HG03432 (cell line): ENCODE measurements around the gene OVOL3.
"Not testable (repeated sequence)": the region's sequence is repeated elsewhere in the genome, so short reads cannot be mapped to it uniquely, and the experiment has no call there.

Experiments used
- ATAC-seq: cut with Tn5 transposase; IDR thresholded peaks from one replicate; pipeline ENCODE4 v1.9.1; 2021; ENCODE audit warnings: mild to moderate bottlenecking, moderate library complexity; ENCODE audit not compliant: unreplicated experiment

Gene OVOL3

DNA sequence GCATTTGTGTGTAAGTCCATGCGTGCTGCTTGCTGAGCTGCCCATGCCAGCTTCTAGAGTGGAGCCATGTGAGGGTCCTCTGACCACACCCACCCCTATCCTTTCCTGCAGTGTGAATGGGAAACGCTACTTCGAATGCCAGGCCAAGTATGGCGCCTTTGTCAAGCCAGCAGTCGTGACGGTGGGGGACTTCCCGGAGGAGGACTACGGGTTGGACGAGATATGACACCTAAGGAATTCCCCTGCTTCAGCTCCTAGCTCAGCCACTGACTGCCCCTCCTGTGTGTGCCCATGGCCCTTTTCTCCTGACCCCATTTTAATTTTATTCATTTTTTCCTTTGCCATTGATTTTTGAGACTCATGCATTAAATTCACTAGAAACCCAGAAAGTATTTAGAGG is 14.6 kb downstream of the OVOL3 start:
- ATAC-seq, result no peak

DNA sequence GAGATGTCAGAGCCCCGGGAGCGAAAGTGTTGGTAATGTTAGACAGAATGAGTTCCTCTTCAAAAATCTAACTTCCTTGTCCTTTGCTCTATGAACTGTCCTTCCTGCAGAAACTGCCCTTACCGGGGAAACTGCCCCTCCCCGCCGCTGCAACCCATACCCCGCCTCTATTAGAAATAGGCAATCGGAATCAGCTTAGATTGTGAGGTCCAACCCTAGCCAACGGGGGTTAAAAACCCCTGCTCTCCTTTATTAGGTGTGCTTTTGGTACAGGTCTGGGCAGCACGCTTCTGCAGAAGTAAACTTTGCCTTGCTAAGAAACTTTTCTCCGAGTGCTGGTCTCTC is 17.4 kb downstream of the OVOL3 start:
- no peak for ATAC-seq

DNA sequence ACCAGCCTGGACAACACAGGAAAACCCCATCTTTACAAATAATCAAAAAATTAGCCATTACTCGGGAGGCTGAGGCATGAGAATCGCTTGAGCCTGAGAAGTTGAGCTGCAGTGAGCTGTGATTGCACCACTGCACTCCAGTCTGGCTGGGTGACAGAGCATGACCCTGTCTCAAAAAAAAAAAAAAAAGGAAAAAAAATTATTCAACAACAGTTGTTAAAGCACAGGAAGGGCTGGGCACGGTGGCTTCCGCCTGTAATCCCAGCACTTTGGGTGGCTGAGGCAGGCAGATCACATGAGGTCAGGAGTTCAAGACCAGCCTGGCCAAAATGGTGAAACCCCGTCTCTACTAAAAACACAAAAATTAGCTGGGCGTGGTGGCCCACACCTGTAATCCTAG is 20.3 kb downstream of the OVOL3 start:
- not testable (repeated sequence) for ATAC-seq

DNA sequence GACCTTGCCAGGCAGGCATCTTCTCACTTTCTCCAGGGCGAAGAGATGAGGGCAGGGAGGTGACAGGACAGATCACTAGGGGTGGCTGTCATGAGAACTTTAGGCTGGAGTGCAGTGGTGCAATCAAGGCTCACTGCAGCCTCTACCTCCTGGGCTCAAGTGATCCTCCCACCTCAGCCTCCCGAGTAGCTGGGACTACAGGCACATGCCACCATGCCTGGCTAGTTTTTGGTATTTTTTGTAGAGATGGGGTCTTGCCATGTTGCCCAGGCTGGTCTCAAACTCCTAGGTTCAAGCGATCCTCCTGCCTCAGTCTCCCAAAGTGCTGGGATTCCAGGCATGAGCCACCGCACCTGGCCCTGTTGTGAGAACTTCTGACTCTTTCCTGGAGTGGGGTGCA is 23.9 kb downstream of the OVOL3 start:
- not testable (repeated sequence) for ATAC-seq

DNA sequence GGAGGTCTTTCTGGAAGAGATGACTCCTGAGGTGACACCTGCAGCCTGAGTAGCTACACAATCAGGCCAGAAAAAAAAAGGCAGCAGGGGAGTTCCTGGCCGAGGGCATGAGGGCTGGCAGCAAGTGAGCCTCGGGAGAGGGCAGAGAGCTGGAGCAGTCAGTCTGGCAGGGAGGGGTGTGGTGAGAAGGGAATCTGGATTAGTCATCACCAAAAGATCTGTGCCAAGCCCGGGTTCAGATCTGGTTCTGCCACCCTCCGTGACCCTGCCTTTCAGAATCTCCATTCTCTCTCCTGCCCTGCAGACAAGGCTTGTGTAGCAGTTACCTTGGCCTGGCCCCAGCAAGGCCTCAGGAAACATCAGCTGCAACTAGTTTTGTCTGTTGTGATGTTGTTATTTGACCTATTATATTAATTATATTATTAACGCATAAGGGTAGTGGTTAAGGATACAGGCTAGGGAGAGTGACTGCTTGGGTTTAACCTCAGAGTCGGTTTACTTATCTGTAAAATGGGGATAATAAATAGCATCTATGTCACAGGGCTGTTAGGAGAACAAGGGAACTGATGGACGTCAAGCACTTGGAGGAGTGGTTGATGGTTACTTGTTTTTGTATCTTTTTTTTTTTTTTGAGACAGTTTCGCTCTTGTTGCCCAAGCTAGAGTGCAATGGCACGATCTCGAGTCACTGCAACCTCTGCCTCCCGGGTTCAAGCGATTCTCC is 26.2 kb downstream of the OVOL3 start:
- no peak for ATAC-seq

DNA sequence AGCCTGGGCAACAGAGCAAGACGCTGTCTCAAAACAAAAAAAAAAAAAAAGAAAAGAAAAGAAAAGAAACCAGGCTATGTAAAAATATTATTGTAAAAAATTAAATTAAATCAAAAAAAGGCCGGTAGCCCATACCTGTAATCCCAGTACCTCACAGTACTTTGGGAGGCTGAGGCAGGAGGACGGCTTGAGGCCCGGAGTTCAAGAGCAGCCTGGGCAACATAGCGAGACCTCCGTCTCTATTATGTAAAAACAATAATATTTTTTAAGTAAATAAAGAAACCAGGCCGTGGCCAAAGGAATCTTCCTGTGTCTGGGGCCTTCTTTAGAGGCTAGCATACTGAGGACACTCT is 28.2 kb downstream of the OVOL3 start:
- no peak for ATAC-seq

DNA sequence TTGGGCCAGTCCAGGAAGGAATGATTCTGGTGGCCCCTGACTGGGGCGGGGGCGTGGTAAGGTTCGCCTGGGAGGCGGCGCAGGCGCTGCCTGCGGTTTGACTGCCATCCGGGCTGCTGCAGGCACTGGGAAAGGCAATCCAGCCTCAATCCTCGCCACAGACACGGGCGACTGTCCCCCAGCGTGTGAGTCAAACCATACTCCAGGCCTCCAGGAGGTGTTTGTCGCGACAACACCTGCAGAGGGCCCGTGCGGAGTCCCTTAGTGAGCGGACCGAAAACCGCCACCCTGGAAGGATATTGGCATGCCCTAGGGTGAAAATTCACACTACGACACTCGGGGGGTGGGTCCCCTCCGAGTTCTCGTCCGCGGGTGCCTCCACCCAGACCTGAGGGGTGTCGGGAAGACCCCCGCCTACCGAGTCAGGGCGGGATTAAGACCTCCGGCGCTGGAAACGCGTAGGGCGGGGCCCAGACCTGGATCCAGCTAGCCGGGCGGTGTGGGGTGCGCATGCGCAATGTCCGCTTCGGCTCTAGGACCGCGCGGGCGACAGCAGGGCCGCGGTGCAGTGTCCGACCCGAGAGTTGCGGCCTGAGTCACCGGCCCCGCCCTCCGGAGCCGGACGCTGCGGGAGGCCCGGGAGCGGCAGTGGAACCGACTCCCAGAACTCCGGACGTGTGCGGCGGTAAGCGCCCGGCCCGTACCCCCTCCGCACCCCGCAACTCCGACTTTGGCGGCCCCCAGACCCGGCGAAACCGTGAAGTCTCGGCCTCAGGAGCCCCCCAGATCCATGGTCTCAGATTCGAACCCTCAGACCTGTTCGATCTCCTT is 28.7 kb downstream of the OVOL3 start, which contains the start of gene CAPNS1:
Gene CAPNS1, plus strand, starts transcription at position 594 of the 831 bp plus-strand sequence. CDS start 946 bp downstream, outside the sequence.
- peak; percentile 81 for ATAC-seq

DNA sequence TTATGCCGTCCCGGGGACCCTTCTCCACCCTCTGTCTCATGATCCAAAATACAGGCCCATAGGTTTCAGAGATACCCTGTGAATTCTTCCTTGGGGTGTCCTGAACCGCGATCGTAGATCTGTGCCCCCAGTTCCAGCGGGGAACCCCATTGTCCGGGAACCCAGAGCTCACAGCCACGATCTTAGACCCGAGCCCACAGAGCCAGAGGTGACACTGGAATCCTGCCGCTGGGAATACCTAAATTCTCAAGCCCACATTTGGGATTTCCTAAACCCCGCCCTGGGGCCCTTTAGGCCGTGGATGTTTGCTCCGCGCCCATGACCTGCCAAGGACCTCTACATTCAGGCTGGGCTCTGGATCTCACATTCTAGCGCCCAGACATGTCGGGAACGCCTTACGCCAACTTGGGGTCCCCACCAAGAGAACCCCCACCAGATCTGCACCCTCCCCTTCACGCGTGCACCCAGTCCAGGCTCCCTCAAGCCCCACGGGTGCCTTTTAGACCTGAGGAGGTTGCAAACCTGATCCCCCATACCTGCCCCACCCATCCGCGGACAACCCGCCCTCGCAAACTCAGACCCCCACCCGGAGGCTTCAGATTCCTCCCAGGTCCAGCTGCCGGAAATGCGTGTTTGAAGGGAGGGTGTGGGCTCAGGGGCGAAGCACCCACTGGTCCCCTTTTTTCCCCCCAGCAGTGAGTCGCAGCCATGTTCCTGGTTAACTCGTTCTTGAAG is 29.5 kb downstream of the OVOL3 start:
- ATAC-seq, result peak; percentile 9

DNA sequence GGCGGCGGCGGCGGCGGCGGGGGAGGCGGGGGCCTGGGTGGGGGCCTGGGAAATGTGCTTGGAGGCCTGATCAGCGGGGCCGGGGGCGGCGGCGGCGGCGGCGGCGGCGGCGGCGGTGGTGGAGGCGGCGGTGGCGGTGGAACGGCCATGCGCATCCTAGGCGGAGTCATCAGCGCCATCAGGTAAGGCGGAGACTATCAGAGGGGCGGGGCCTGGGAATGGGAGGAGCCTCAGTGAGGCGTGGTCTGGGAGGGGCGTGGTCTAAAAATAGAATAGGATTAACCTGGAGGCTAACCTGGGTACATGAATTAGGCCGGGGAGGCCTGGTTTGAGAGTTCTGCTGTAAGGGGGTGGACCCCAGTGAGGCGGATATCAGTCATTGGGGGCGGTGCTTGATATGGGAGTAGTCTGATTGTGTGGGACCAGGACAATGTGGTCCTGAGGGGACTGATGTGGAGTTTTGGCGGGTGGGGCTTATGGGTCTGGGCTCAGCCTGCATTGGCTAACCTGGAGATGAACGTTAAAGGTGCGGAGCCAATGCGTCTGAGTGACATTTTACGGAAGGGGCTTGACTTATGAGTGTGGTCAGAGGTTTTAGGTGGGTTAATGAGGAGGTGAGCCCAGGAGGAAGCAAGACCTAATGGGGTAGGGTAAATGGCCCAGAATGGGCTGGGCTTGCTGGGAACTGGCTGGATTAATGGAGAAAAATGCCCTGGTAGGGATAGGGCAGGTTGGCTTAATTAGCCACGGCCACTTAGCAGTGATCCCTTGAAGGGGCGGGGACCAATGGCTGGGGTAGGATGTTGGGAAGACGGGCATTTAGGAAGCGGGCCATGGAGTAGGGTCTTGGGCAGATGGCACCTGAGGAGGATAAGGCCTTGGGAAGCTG is 30.3 kb downstream of the OVOL3 start:
- peak; percentile 52 for ATAC-seq

DNA sequence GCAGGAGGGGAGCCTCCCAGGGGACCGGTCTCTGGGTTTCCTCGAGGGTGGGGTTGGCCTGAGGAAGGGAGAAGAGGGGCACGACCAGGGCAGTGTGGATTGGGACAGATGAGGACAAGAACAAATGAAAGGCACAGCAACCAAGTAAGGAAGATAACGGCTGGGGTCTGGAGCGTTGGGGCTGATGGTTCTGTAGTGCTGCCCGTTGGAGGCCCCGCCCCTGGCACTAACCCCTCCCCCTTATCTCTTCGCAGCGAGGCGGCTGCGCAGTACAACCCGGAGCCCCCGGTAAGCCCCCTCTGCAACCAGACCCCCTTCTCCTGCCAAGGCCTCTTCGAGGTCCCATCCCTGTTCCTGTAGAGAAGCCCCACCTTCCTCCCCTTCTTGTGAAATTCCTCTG is 31.1 kb downstream of the OVOL3 start:
- ATAC-seq, result no peak

DNA sequence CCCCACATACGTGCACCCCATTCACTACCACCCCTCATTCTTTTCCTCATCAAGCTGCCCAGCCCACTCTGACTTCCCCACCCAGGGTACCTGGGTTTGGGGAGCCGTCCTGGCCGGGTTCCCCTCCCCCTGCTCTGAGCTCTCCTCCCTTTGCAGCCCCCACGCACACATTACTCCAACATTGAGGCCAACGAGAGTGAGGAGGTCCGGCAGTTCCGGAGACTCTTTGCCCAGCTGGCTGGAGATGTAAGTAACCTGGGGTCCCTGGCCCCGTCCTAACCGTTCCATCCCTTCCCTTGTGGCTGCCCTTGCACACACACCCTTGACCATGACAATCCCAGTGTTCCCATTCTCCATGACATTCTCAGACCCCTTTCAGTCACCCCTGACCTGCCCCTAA is 31.6 kb downstream of the OVOL3 start:
- ATAC-seq, result no peak

DNA sequence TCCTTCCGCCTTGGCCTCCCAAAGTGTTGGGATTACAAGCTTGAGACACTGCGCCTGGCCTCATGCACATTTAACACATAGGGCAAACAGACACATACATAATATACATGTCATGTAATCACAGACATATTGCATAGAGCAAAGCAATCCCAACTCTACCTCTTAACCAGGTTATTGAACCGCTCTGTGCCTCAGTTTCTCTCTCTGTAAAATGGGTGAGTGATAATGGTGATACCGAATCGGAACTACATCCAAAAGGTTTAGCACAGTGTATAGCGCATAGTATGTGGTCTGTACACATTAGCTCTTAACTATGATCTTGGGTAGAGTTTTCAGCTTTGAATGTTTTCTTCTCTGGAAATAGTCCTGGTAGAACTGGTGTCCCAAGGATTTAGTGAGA is 33.7 kb downstream of the OVOL3 start:
- no peak for ATAC-seq

DNA sequence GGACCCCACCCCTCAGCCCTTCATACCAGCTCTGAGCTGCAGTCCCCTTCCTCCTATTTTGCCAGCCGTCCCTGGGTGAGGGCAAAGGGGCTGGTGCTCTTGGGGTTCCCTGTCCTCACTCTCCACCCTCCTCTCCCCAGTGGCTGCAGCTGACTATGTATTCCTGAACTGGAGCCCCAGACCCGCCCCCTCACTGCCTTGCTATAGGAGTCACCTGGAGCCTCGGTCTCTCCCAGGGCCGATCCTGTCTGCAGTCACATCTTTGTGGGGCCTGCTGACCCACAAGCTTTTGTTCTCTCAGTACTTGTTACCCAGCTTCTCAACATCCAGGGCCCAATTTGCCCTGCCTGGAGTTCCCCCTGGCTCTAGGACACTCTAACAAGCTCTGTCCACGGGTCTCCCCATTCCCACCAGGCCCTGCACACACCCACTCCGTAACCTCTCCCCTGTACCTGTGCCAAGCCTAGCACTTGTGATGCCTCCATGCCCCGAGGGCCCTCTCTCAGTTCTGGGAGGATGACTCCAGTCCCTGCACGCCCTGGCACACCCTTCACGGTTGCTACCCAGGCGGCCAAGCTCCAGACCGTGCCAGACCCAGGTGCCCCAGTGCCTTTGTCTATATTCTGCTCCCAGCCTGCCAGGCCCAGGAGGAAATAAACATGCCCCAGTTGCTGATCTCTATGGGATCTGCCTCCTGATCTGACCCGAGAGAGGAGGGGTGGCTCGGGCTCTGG is 38.9 kb downstream of the OVOL3 start:
- no peak for ATAC-seq

DNA sequence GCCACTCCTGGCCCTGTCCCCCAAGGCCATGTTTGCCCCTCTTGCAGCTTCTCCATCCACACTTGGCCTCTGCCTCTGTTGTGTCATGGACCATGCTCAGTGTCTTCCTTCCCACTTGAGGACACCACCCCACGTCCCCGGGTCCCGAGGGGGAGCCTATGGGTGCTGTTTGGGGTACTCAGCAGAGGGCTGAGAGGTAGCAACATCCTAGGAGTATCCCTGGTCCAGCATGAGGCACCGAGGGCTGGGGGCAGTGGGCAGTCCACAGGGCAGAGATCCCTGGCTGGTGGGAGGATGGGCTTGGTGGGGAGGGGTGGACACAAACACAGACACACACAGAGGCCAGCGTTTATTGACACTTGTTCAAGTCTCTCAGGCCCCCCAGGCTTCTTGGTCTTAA is 39.6 kb downstream of the OVOL3 start:
- no peak for ATAC-seq

DNA sequence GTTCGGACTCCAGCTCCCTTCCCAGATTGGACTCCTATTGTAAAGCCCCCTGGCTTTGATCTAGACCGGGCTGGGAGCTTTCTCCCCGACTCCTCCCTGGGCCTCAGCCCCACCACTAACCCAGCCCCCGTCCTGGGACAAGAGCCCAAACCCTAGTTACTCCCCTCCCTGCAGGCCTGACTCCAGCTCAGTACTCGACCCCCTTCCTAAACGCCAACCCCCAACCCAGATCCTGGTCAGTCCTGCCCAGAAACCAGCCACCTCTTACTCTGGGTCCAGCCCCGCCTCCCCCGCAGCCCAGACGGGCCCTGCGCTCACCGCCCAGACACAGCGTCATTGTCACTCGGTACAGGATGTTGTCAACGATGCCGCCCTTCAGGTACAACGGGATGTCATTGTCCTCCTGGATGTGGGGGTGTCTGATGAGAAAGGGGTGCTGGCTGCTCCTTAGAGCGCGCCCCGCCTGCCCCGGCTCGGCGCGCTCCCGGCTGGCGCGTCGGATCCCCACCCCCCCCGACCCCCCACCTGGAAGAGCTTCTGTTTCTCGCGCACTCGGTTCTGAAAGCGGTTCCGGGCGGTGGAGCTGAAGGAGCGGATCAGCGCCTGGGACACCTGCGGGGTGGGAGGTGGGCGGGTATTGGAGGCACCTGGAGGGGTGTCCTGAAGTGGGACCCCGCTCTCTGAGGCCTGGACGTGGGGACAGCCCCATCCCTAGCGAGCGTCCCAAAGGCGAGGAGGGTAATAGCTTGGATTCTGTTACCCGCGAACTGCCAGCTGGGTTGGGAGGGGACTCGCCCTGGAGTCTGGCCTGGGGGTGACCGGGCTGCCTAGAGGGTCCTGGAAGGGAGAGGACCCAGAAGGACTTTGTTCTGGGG is 40.4 kb downstream of the OVOL3 start:
- ATAC-seq, result no peak

DNA sequence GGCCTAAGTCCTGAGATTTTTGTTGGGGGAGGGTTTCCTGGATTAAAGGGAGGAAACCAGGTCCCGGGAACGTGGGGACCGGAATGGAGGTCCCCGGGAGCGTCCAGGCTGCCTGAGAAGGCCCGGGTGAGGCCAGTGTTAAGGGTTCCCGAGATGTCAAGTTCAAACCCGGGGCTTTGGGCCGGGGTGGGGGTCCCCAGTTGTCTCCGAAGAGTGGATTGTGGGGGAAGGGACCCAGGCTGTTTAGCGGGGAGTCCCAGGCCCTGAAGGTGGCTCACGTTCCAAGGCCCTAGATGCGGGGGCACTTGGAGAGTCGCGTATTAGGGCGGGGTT is 41.0 kb downstream of the OVOL3 start:
- ATAC-seq, result no peak

DNA sequence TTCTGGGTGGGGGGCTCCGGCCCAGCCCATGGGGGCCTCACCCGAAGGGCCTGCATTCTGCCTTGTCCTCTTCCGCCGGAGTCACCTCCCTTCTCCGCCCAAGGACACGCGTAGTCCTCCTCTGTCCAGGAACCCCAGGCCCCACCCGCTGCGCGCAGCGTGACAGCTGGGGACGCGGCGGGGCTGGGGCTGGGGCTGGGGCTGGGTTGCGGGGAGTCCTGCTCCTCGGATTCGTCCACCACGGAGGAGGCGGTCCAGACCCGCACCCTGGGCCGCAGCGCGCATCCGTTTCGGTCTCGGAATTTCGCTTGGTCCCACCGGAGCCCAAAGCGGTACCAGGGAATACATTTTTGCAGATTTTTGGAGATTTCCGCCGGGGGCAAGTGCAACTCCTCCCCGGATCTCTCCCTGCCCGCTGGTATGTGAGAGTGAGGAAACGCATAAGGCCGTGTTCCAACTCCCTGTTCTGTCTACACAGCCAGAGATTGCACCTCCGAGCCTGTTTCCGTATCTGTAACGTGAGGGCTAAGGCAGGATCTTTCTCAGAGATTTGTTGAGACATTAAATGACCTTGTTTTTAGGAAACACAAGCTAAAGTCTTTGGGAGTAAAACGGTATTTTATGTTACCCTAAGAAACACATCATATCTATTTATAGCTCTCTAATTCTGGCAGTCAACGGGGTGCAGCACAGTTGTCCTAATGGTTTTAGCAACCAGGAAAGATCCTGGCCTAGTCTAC is 41.6 kb downstream of the OVOL3 start, which contains the start of gene COX7A1:
Gene COX7A1, minus strand, starts transcription at position 96 of the 740 bp plus-strand sequence. Its CDS starts 40 bp downstream, at position 56.
- no peak for ATAC-seq

DNA sequence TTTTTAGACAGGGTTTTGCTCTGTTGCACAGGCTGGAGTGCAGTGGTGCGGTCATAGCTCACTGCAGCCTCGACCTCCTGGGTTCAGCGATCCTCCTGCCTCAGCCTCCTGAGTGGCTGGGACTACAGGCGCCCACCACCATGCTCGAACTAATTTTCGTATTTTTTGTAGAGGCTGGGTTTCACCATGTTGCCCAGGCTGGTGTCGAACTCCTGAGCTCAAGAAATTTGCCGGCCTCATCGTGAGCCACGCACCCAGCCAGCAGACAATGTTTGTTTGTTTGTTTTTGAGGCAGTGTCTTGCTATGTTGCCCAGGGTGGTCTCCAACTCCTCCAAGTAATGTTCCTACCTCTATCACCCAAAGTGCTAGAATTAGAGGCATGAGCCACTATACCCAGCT is 42.2 kb downstream of the OVOL3 start:
- ATAC-seq, result no peak
